A172 (cell line): Measurements from ENCODE around the gene DHRS12. TPM values are rescaled to one million over a fixed set of nuclear protein-coding genes. Genes with fewer than 3 reads are reported as not detected.

Source experiments
- DNase-seq: peaks from one replicate; pipeline ENCODE4 v3.0.0-alpha.2; 2015; ENCODE audit warnings: low spot score
- total RNA-seq: library from RNA; depleted of rRNA; stranded (reverse); fragments of >200 nt; shearing (Covaris generic); gene quantifications from 2 replicates; pipeline ENCODE4 v1.2.3, GENCODE V29; 2014; rRNA removed

Gene DHRS12
- total RNA-seq, 1 experiment from 2014 or later = 3.1 TPM

- DNase-seq = no peak
Observed at GRCh38 chr13:51727634-51728274, 76.2 kb downstream of the DHRS12 start.

GRCh38 chr13:51726446-51727193 is 77.3 kb downstream of the DHRS12 start:
- DNase-seq = no peak

DNA sequence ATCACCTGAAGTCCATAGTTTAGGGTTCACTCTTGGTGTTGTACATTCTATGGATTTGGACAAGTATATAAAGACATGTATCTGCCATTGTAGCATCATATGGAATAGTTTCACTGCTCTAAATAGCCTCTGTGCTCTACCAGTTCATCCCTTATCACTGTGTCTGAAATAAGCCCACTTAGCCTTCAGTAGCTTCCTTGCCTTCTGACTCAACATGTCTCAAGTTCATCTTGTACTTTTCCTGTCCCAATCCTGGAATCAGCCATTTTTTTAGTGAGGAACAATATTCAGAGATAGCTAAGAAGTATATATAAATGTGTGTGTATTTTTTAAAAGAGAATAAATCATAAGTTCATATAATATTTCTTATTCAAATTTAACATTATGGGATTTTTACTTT is 79.2 kb downstream of the DHRS12 start:
- DNase-seq = no peak

DNA sequence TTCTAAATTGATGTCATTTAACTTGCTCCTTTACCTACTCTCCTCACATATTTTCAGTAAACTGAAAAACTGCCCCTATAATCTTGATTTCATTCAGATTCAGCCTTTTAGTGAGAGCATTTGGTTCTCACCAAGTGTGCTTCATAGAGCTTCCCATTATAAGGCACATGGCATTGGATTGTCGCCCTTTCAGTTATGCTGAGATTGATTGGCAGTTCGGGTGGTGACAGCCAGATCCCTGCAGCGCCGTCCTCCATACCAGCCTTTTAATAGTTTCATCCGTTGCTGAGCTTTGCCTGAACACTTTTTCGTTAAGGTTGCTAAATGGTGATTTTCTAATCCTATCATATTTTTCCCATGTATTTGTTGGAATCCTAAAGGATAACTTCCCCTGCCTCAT is 80.4 kb downstream of the DHRS12 start:
- no peak for DNase-seq

DNA sequence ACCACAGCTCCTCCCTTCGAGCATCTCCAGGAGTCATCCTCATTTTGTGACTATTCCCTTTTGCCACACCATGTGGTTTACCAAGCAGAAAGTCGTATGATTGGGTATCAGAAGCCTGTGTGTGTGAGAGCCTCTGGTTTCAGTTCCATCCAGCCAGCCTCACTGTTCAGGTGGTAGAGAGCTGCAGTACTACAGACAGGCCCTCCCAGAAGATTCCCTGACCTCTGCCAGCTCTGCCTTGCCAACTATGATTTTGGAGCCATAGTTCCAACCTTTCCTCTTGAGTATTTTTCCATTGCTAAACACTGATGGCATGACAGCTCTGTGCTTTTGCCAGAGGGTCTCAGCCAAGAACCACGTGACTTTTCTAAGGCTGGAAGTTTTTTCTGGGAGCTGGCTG is 82.5 kb downstream of the DHRS12 start:
- no peak for DNase-seq

- no peak for DNase-seq
Observed at GRCh38 chr13:51719394-51719793, 84.6 kb downstream of the DHRS12 start.

Other genes starting within 250 kb of the DHRS12 start
- 1.5 and 2.5 TPM in 2 replicates for gene WDFY2, start 219.7 kb downstream of the DHRS12 start, total RNA-seq
- not detected in 2 replicates for gene TMEM272, start 41.0 kb upstream of the DHRS12 start, total RNA-seq
- gene CCDC70, start 57.8 kb upstream of the DHRS12 start, total RNA-seq = not detected in 2 replicates
- 2.0 and 2.3 TPM in 2 replicates for gene ATP7B, start 207.3 kb upstream of the DHRS12 start, total RNA-seq
- gene ALG11, start 208.2 kb upstream of the DHRS12 start, total RNA-seq = 16.8 and 17.0 TPM in 2 replicates
- 11.8 and 14.0 TPM in 2 replicates for gene UTP14C, start 220.5 kb upstream of the DHRS12 start, total RNA-seq